Fibroblast of the aortic adventitia (primary cell): ENCODE results near the gene ZNF674. TPM values are rescaled to one million over a fixed set of nuclear protein-coding genes. Genes with fewer than 3 reads are reported as not detected.
"Not testable (repeated sequence)": the region's sequence is repeated elsewhere in the genome, so short reads cannot be mapped to it uniquely, and the experiment has no call there.

Source experiments
- DNase-seq: peaks from one replicate; pipeline ENCODE4 v3.0.0-alpha.2; 2010; ENCODE audit warnings: low read depth
- H3K4me3 ChIP-seq: 2 replicates; pipeline ENCODE4 v1.5.1; 2011; ENCODE audit warnings: low read depth, mild to moderate bottlenecking, control low read depth, low read length, moderate library complexity
- total RNA-seq: library from RNA; depleted of rRNA; stranded (reverse); fragments of >200 nt; gene quantifications from 2 replicates; pipeline ENCODE4 v1.2.3, GENCODE V29; 2012; ENCODE audit warnings: low replicate concordance
- TF ChIP-seq, protein P1 (sequence below): IDR thresholded peaks from 2 replicates; pipeline ENCODE4 v1.5.1; 2011; ENCODE audit warnings: mild to moderate bottlenecking, low read length, control low read depth, inconsistent platforms; ENCODE audit not compliant: insufficient read depth

Gene ZNF674
- total RNA-seq, 1 donor = 5.2 TPM

DNA sequence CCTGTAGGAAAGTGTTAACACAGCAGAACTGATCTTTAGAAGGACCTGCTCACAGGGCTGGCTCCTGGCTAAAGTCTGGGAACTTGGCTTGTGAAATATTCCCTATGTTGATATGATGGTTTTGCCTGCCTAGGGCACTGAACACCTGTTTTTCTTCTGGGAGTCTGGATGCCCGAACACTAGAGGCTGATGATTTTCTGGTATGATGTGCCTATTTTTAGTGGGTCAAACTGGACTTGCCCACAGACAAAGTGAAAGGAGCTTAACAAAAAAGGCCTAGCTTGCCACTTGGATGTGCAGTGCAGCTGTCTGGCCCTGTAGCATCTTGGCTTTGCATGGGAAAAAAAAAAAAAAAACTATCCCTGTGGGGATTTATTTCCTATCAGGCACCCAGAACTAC, 39.1 kb downstream of the ZNF674 start:
- no peak for DNase-seq
- H3K4me3 ChIP-seq = no peak overlapping the region

DNA sequence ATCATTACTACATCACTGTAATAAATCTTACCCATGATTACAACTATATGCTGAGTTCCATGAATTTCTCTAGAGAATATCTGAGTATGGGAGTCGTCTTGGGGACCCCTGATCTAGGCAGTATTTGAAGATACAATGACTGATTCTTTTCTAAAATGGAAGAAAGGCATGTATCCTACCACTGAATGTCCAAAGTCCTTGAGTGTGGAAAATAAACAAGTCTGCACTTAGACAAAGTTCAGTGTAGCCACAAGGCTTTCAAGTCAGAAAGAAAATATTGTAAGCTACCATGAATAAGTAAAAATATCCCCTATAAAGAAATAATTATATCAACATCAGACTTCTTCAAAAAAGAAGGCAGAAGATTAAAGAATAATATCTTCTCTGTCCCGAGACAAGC, 42.4 kb downstream of the ZNF674 start:
- DNase-seq = no peak
- H3K4me3 ChIP-seq = no peak overlapping the region
- TF ChIP-seq, protein P1, sequence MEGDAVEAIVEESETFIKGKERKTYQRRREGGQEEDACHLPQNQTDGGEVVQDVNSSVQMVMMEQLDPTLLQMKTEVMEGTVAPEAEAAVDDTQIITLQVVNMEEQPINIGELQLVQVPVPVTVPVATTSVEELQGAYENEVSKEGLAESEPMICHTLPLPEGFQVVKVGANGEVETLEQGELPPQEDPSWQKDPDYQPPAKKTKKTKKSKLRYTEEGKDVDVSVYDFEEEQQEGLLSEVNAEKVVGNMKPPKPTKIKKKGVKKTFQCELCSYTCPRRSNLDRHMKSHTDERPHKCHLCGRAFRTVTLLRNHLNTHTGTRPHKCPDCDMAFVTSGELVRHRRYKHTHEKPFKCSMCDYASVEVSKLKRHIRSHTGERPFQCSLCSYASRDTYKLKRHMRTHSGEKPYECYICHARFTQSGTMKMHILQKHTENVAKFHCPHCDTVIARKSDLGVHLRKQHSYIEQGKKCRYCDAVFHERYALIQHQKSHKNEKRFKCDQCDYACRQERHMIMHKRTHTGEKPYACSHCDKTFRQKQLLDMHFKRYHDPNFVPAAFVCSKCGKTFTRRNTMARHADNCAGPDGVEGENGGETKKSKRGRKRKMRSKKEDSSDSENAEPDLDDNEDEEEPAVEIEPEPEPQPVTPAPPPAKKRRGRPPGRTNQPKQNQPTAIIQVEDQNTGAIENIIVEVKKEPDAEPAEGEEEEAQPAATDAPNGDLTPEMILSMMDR = no peak

More for the DNA sequence above, 39.1 kb downstream of the ZNF674 start:
- TF ChIP-seq, protein P1 = no peak

DNA sequence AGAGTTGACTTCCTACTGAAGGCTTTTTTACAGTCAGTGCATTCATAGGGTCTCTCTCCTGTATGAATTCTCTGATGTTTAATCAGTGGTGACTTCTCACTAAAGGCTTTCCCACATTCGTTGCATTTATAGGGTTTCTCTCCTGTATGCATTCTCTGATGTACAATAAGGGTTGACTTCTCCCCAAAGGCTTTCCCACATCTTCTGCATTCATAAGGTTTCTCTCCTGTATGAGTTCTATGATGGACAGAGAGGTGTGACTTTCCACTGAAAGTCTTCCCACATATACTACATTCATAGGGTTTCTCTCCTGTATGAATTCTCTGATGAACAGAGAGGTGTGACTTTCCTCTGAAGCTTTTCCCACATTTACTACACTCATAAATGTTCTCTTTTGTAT, 45.2 kb downstream of the ZNF674 start:
- no peak overlapping the region for H3K4me3 ChIP-seq
- no peak for DNase-seq
- TF ChIP-seq, protein P1 = no peak

DNA sequence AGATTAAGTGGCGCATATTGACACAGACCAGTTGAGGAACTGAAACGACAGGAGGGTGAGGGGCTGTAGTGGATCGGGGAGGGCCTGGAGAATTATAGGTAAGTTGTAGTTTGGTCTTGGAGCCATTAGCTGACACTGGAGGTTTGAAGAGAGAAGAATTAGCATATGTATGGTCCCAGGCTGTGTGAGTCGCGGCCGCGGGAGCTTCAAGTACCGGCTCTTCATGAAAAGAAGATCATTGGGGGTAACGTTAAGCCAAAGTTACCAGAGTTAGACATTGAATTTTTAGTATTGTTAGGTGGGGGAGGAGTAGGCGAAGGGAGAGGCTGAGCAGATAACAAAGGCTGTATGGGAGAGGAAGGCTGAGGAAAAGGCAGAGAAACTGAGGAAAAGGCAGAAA, 56.5 kb downstream of the ZNF674 start:
- no peak overlapping the region for H3K4me3 ChIP-seq
- TF ChIP-seq, protein P1 = no peak
- DNase-seq = no peak

DNA sequence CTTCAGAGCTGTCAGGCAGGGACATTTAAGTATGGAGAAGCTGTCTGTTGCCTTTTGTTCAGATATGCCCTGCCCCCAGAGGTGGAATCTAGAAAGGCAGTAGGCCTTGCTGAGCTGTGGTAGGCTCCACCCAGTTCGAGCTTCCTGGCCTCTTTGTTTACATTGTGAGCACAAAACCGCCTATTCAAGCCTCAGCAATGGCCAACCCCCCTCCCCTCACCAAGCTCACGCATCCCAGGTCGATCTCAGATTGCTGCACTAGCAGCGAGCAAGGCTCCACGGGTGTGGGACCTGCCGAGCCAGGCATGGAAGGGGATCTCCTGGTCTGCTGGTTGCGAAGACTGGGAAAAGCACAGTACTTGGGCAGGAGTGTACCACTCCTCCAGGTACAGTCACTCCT, 59.3 kb downstream of the ZNF674 start:
- H3K4me3 ChIP-seq = no peak overlapping the region
- TF ChIP-seq, protein P1 = no peak

DNA sequence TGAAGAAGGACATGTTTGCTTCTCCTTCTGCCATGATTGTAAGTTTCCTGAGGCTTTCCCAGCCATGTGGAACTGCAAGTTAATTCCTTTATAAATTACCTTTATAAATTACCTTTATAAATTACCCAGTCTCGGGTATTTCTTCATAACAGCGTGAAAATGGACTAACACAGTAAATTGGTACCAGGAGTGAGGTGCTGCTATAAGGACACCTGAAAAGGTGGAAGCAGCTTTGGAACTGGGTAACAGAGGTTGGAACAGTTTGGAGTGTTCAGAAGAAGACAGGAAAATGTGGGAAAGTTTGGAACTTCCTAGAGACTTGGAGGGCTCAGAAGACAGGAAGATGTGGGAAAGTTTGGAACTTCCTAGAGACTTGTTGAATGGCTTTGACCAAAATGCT, 66.6 kb downstream of the ZNF674 start:
- not testable (repeated sequence) for DNase-seq, H3K4me3 ChIP-seq

More for the DNA sequence above, 59.3 kb downstream of the ZNF674 start:
- no peak for DNase-seq

DNA sequence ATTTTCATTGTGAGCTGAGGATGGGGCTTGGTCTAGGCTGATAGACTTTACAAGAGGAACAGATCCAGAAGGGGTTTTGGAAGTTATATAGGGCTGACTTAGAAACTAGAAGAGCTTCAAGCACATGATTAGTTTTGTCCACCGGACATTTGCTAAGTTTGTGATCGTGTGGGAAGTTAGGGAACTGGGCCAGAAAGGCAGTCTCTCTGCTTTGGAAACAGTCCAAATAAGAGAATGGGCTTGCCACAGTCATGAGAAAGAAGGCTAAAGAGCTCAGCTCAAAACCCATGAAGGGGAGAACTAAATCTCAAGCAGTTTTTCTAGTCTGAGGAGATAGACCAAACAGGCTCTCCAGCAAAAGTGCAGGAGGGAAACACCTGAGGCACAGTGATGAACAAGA, 67.8 kb downstream of the ZNF674 start:
- H3K4me3 ChIP-seq = no peak overlapping the region
- TF ChIP-seq, protein P1 = no peak
- DNase-seq = peak; percentile 23
